K562 (cell line): Measurements from ENCODE around the gene TBCCD1. TPM values are rescaled to one million over a fixed set of nuclear protein-coding genes. Genes with fewer than 3 reads are reported as not detected.

Experiments used
- ATAC-seq: fragments of 200-7000 bp; cut with Tn5 transposase; 3 replicates; pipeline ENCODE4 v1.9.1; 2020; ENCODE audit warnings: moderate library complexity
- BruUV-seq: library from RNA; stranded (reverse); fragments of 400-500 nt; replicated peaks from 2 replicates; lab custom pipeline; 2021; lab: Mats Ljungman, UMichigan
- CTCF ChIA-PET: fragments of 300-600 bp; formaldehyde crosslinking; extraction: SDS; loops from one replicate; lab custom pipeline; 2021; ENCODE audit warnings: low intra/inter-chr PET ratio; lab: Yijun Ruan, JAX
- POLR2A ChIA-PET: fragments of 300-600, 350-650 bp; sonication (Branson Sonifier 250); formaldehyde crosslinking; extraction: SDS; loops from one replicate; lab custom pipeline; 2021; ENCODE audit warnings: antibody characterized with exemption, inconsistent platforms; lab: Yijun Ruan, JAX
- DNase-seq, 4 experiments: peaks; one replicate each; pipeline versions ENCODE4 v3.0.0 to v3.0.0-alpha.2; 2011 to 2018; ENCODE audit warnings: low spot score in 3 of 4, mixed read lengths in 3 of 4; ENCODE audit errors: extremely low read depth in 1 of 4
- FAIRE-seq: peaks from 2 replicates; lab custom pipeline; 2011; peaks lifted over from hg19 to GRCh38; lab: Jason Lieb, UNC
- H2AFZ ChIP-seq: 2 replicates; pipeline ENCODE4 v1.6.0; 2011; ENCODE audit warnings: low read depth, low read length, control low read depth, inconsistent platforms
- H3K27ac ChIP-seq: fragments of 200-600 bp; 3 replicates; pipeline ENCODE4 v1.8.0; 2011; ENCODE audit warnings: low read depth, mild to moderate bottlenecking, control low read depth, inconsistent platforms, low read length, moderate library complexity, mixed read lengths; ENCODE audit errors: extremely low read depth
- H3K27me3 ChIP-seq, 2 experiments: fragments of 300-600 bp in 1 of 2; 2 replicates in 1 of 2; 3 replicates in 1 of 2; pipeline versions ENCODE4 v1.6.0 to v1.8.0; 2011; ENCODE audit warnings: inconsistent platforms in 2 of 2, low read length in 2 of 2, mild to moderate bottlenecking in 1 of 2, mixed read lengths in 1 of 2, moderate library complexity in 1 of 2; ENCODE audit not compliant: control insufficient read depth in 2 of 2, insufficient read depth in 2 of 2
- H3K36me3 ChIP-seq: fragments of 300-600 bp; 3 replicates; pipeline ENCODE4 v1.8.0; 2011; ENCODE audit warnings: mild to moderate bottlenecking, low read length, inconsistent platforms; ENCODE audit not compliant: control insufficient read depth, insufficient read depth
- H3K4me1 ChIP-seq, 2 experiments: fragments of 200-600 bp in 1 of 2; replicated peaks in 1 of 2; 2 replicates in 1 of 2; 3 replicates in 1 of 2; pipeline versions ENCODE4 v1.5.1 to v1.8.0; 2011; ENCODE audit warnings: inconsistent platforms in 2 of 2, low read length in 2 of 2, mild to moderate bottlenecking in 1 of 2, mixed read lengths in 1 of 2, moderate library complexity in 1 of 2; ENCODE audit not compliant: control insufficient read depth in 2 of 2, insufficient read depth in 2 of 2
- H3K4me2 ChIP-seq: 2 replicates; pipeline ENCODE4 v1.6.1; 2011; ENCODE audit warnings: low read length, control low read depth, inconsistent platforms, mixed read lengths; ENCODE audit not compliant: insufficient read depth
- H3K4me3 ChIP-seq: fragments of 200-600 bp; sonication (generic), shearing (Covaris generic); 2 replicates; pipeline ENCODE4 v1.5.1; 2016; ENCODE audit warnings: control low read depth, inconsistent platforms
- H3K79me2 ChIP-seq: fragments of 200-600 bp; 3 replicates; pipeline ENCODE4 v1.8.0; 2011; ENCODE audit warnings: low read length, inconsistent platforms; ENCODE audit not compliant: control insufficient read depth, insufficient read depth
- H3K9ac ChIP-seq, 2 experiments: 2 replicates each; pipeline versions ENCODE4 v1.6.0 to v1.6.1; 2011; ENCODE audit warnings: low read depth in 2 of 2, low read length in 2 of 2, control low read depth in 1 of 2, inconsistent platforms in 1 of 2, mild to moderate bottlenecking in 1 of 2, mixed read lengths in 1 of 2; ENCODE audit not compliant: insufficient read depth in 1 of 2
- H3K9me1 ChIP-seq: one replicate; pipeline ENCODE4 v1.6.0; 2011; ENCODE audit warnings: inconsistent platforms, mild to moderate bottlenecking, low read length, moderate library complexity; ENCODE audit not compliant: control insufficient read depth, insufficient read depth
- H3K9me3 ChIP-seq: replicated peaks from 2 replicates; pipeline ENCODE4 v1.5.1; 2011; ENCODE audit warnings: low read depth, low read length, inconsistent platforms; ENCODE audit not compliant: control insufficient read depth, insufficient read depth
- H4K20me1 ChIP-seq: replicated peaks from 2 replicates; pipeline ENCODE4 v1.6.1; 2011; ENCODE audit warnings: low read length, inconsistent platforms, mixed read lengths; ENCODE audit not compliant: control insufficient read depth, insufficient read depth
- NR2C1 ChIP-seq, 2 experiments: fragments of 450-650 bp; IDR thresholded peaks; 2 replicates each; pipeline ENCODE4 v1.6.1; 2017; ENCODE audit warnings: mild to moderate bottlenecking in 2 of 2, antibody characterized with exemption in 1 of 2, inconsistent platforms in 1 of 2, missing compliant biosample characterization in 1 of 2, missing genetic modification characterization in 1 of 2
- NRF1 ChIP-seq, 2 experiments: fragments of 450-650 bp; IDR thresholded peaks in 1 of 2; conservative IDR thresholded peaks in 1 of 2; 2 replicates each; pipeline ENCODE4 v1.6.1; 2014; ENCODE audit warnings: mild to moderate bottlenecking in 2 of 2
- POLR2A ChIP-seq: fragments of 450-650 bp; conservative IDR thresholded peaks from 2 replicates; pipeline ENCODE4 v1.6.1; 2016
- TGIF2 ChIP-seq: sonication (generic); formaldehyde crosslinking; IDR thresholded peaks from 2 replicates; pipeline ENCODE4 v1.8.1; 2022; ENCODE audit warnings: mild to moderate bottlenecking, missing genetic modification reagents, moderate library complexity
- WGBS: fragments of 100-300 bp; shearing (Covaris generic); methylation state at CpG from one replicate; pipeline ENCODE4 v1.1.6; 2016; ENCODE audit warnings: low coverage, mixed read lengths; ENCODE audit not compliant: insufficient coverage; ENCODE audit errors: missing lambda C conversion rate; 5-methylcytosine and 5-hydroxymethylcytosine counted together
- in situ Hi-C: fragments of 300-500 bp; cut with MboI; formaldehyde crosslinking; loops from 4 replicates; pipeline ENCODE4 v1.15.0; 2018; ENCODE audit warnings: inconsistent platforms, mixed read lengths
- intact Hi-C: fragments of 100-400 bp; cut with micrococcal nuclease; formaldehyde crosslinking; loops from 2 replicates; pipeline ENCODE4 v1.14.2; 2022
- polyA plus RNA-seq, 8 experiments: library from polyadenylated mRNA; depleted of rRNA in 4 of 8; stranded (reverse) in 5 of 8; unstranded in 3 of 8; fragments of >200 nt; fragmentation: Nextera tagmentation in 2 of 8; fragmentation: Illumina TruSeq in 1 of 8; extraction: Ambion mirVana in 2 of 8; extraction: Trizol in 1 of 8; gene quantifications; 2 replicates each; pipeline versions ENCODE4 v1.2.1 to v1.2.3, GENCODE V29; 2011 to 2014; ENCODE audit warnings: inconsistent platforms in 1 of 8, missing spikeins in 1 of 8
- total RNA-seq, 7 experiments: library from RNA; depleted of rRNA in 6 of 7; stranded (reverse); fragments of >200 nt in 6 of 7; fragmentation: Illumina TruSeq in 2 of 7; extraction: Trizol in 2 of 7; gene quantifications; 2 replicates each; pipeline versions ENCODE4 v1.2.1 to v1.2.3, GENCODE V29; 2011 to 2021; ENCODE audit warnings: low replicate concordance in 1 of 7
- TF ChIP-seq, protein P1 (sequence below): sonication (generic); formaldehyde crosslinking; IDR thresholded peaks from 2 replicates; pipeline ENCODE4 v1.4.0; 2020; ENCODE audit warnings: mild to moderate bottlenecking, missing genetic modification reagents

The TBCCD1 gene
- total and polyA plus RNA-seq, 9 of the 15 experiments (the other 6 are each of a cell fraction or from before 2014, with no cell fraction given), result 17.7 to 31.1 (median 21.2) TPM

DNA sequence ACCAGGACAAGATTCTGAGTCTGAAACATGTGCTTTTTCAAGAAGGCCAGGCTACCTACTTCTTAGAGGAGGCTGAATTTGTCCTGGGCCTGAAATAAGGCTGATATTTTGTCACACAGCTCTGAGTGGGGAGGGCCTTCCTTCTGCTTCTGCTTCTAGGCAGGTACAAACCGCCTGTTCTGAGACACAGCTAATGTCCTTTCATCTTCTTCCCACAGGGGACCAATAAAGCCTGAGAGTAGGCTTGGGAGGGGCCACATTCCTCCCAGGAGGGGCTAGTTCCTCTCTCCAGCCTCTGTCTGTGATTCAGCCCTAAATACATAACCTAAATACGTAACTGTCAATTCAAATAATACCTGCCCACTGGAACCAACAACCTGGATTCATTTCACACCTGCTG lies 57.7 kb downstream of the TBCCD1 start:
- H3K4me2 ChIP-seq, result no peak overlapping the region
- no peak overlapping the region for H3K4me3 ChIP-seq
- H3K9me1 ChIP-seq, result no peaks in the 10 kb centered on the region
- DNase-seq (no peak), FAIRE-seq (no peak), ATAC-seq (no peak; the same call in 2 of the 3 replicates)
- no peak overlapping the region for H3K9ac ChIP-seq
- no peak overlapping the region for H2AFZ ChIP-seq
- H3K27ac ChIP-seq, result no peak overlapping the region
- H3K27me3 ChIP-seq, result peaks cover 13 to 54% of the 10 kb centered on the region in 2 experiments
- POLR2A ChIA-PET, result interaction anchor here (0.6 kb wide), 1 partner anchor 44 kb away, joined by 3 read pairs; no protein-coding TSS in a partner anchor
- TF ChIP-seq NRF1 (conservative IDR thresholded peaks at IDR 0.05 in 1 of 2, IDR thresholded peaks at IDR 0.05 in 1 of 2) (no peak), POLR2A (no peak), NR2C1 (IDR thresholded peaks at IDR 0.05) (no peak), NR2C1 (tag; IDR thresholded peaks at IDR 0.05) (no peak), TGIF2 (CRISPR knock-in tag) (no peak)
- TF ChIP-seq, protein P1, sequence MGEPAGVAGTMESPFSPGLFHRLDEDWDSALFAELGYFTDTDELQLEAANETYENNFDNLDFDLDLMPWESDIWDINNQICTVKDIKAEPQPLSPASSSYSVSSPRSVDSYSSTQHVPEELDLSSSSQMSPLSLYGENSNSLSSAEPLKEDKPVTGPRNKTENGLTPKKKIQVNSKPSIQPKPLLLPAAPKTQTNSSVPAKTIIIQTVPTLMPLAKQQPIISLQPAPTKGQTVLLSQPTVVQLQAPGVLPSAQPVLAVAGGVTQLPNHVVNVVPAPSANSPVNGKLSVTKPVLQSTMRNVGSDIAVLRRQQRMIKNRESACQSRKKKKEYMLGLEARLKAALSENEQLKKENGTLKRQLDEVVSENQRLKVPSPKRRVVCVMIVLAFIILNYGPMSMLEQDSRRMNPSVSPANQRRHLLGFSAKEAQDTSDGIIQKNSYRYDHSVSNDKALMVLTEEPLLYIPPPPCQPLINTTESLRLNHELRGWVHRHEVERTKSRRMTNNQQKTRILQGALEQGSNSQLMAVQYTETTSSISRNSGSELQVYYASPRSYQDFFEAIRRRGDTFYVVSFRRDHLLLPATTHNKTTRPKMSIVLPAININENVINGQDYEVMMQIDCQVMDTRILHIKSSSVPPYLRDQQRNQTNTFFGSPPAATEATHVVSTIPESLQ (CRISPR knock-in tag), result no peak
- CTCF ChIA-PET, result interaction anchor here (0.5 kb wide), 1 partner anchor 291 kb away, joined by 4 read pairs; no protein-coding TSS in a partner anchor
- no peaks in the 10 kb centered on the region for H3K4me1 ChIP-seq
- in situ Hi-C loops, result no loop called here
- peaks cover 7% of the 10 kb centered on the region; the same call in 1 of the 2 replicates for H4K20me1 ChIP-seq
- intact Hi-C loops, result no loop called here
- WGBS, result 0% methylated on average over 2 of the region's 2 CpGs
- H3K9me3 ChIP-seq, result no peaks in the 10 kb centered on the region
- BruUV-seq, result no TSS peak
- H3K79me2 ChIP-seq, result no peaks in the 10 kb centered on the region
- no peaks in the 10 kb centered on the region for H3K36me3 ChIP-seq
